Left ventricle myocardium inferior (tissue), 1 donor: ENCODE data around the gene C4orf46. TPM values are rescaled to one million over a fixed set of nuclear protein-coding genes. Genes with fewer than 3 reads are reported as not detected.
A peak's percentile ranks its signal among the peaks of the same experiment; 100 is the strongest.
"Not testable (repeated sequence)": the region's sequence is repeated elsewhere in the genome, so short reads cannot be mapped to it uniquely, and the experiment has no call there.

Experiments used
- DNase-seq: peaks from one replicate; pipeline ENCODE4 v3.0.0-alpha.2; 2020
- H3K27ac ChIP-seq: fragments of 200-600 bp; replicated peaks from 2 replicates; pipeline ENCODE4 v1.8.0; 2021
- H3K27me3 ChIP-seq: fragments of 200-600 bp; 2 replicates; pipeline ENCODE4 v1.8.0; 2021; ENCODE audit warnings: low read depth
- H3K36me3 ChIP-seq: fragments of 200-600 bp; 2 replicates; pipeline ENCODE4 v1.8.0; 2021
- H3K4me1 ChIP-seq: fragments of 200-600 bp; 2 replicates; pipeline ENCODE4 v1.8.0; 2021
- H3K4me3 ChIP-seq: fragments of 200-600 bp; 2 replicates; pipeline ENCODE4 v1.8.0; 2021; ENCODE audit warnings: mild to moderate bottlenecking, moderate library complexity
- H3K9me3 ChIP-seq: fragments of 200-600 bp; replicated peaks from 2 replicates; pipeline ENCODE4 v1.8.0; 2021
- intact Hi-C: fragments of 100-400 bp; cut with micrococcal nuclease; formaldehyde crosslinking; loops from one replicate; pipeline ENCODE4 v1.11.0; 2022
- long read RNA-seq: library from polyadenylated mRNA; unstranded; transcript quantifications from one replicate; pipeline ENCODE4 v2.0.0, GENCODE V29; 2021
- total RNA-seq: library from RNA; stranded (reverse); fragmentation: NEBNext Ultra II Directional; extraction: Animal tissue kit (Norgen Biotek cat#: 25700); gene quantifications from one replicate; pipeline ENCODE4 v1.2.1, GENCODE V29; 2021
- TF ChIP-seq, protein P1 (sequence below): fragments of 200-600 bp; IDR thresholded peaks from 2 replicates; pipeline ENCODE4 v1.8.0; 2021; ENCODE audit warnings: antibody characterized with exemption, mild to moderate bottlenecking, borderline replicate concordance
- donor health status: DM: no; HTN: yes; CAD: no; lungs with severe emphysema.

C4orf46 gene
- total RNA-seq: 3.4 TPM
- long read RNA-seq, transcript C4orf46-201 (2 exons, 3,521 nt): major isoform, 8 of 12 reads
- long read RNA-seq, partial matches to known transcripts: 0 of 12 reads
- long read RNA-seq, other reads (novel, unspliced or antisense): 0 of 12 reads

DNA sequence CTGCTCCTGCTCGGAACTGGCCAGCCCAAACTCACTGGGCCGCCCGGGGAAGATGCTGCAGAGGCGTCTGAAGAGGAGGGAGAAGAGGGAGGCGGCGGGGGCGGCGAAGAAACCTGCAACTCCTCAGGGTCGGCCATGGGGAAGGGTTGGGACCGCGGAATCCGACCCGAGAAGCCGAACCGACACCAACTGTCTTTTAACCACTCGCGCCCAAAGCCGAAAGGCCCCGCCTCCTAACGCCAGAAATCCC lies at the start of gene C4orf46:
TSS of gene C4orf46 (minus strand) at position 223 of the 250 bp plus-strand sequence. CDS start at position 137, 86 bp downstream.
- no peaks in the 10 kb centered on the region for H3K36me3 ChIP-seq
- H3K27me3 ChIP-seq: no peaks in the 10 kb centered on the region
- no peaks in the 10 kb centered on the region for H3K9me3 ChIP-seq
- no peak for DNase-seq
- peaks cover 64% of the 10 kb centered on the region for H3K4me1 ChIP-seq
- H3K4me3 ChIP-seq: peak within 1 kb of the TSS; percentile 91
- TF ChIP-seq, protein P1, sequence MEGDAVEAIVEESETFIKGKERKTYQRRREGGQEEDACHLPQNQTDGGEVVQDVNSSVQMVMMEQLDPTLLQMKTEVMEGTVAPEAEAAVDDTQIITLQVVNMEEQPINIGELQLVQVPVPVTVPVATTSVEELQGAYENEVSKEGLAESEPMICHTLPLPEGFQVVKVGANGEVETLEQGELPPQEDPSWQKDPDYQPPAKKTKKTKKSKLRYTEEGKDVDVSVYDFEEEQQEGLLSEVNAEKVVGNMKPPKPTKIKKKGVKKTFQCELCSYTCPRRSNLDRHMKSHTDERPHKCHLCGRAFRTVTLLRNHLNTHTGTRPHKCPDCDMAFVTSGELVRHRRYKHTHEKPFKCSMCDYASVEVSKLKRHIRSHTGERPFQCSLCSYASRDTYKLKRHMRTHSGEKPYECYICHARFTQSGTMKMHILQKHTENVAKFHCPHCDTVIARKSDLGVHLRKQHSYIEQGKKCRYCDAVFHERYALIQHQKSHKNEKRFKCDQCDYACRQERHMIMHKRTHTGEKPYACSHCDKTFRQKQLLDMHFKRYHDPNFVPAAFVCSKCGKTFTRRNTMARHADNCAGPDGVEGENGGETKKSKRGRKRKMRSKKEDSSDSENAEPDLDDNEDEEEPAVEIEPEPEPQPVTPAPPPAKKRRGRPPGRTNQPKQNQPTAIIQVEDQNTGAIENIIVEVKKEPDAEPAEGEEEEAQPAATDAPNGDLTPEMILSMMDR: no peak
- peak within 1 kb of the TSS; percentile 99 for H3K27ac ChIP-seq
- intact Hi-C loops: no loop called here

DNA sequence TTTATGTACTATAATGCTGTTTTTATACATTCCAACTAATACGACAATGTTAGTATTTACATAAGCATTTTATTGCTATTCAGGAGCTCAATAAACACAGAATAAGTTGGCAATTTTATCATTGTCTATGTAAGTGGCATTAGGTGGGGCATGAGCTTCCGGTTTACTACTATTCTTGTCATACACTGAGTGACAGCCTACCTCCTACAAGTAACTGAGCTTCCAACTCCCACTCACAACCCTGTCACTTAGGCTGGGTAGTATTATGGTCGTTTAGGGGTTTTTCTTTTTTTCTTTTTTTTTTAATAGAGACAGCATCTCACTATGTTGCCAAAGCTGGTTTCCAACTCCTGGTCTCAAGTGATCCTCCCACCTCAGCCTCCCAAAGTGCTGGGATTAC lies 44.1 kb upstream of the C4orf46 start:
- H3K36me3 ChIP-seq: peaks cover 96% of the 10 kb centered on the region
- intact Hi-C loops: no loop called here

DNA sequence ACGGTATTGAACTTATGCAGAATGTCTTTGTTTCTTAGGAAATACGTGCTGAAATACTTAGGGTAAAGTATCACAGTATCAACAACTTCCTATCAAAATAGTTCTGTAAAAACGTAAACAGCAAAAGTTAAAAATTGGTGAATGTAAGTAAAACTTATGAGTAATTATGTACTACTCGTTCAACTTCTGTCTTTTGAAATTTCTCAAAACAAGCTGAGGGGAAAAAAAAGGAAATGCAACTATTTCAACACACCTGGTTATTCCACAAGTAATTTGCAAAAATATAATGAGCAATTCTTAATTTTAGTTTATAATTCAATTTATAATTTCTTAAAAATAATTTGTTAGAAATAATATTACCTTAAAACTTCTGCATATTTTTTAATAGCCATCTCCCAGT lies 43.2 kb upstream of the C4orf46 start:
- DNase-seq: no peak
- Histone ChIP-seq H3K9me3 (no peaks in the 10 kb centered on the region), H3K27me3 (no peaks in the 10 kb centered on the region), H3K36me3 (peaks cover 99% of the 10 kb centered on the region), H3K4me1 (peaks cover 3% of the 10 kb centered on the region), H3K4me3 (no peak overlapping the region), H3K27ac (no peak overlapping the region)
- intact Hi-C loops: no loop called here
- TF ChIP-seq, protein P1: no peak

More for the DNA sequence above, 44.1 kb upstream of the C4orf46 start:
- DNase-seq: no peak
- H3K27me3 ChIP-seq: no peaks in the 10 kb centered on the region
- H3K9me3 ChIP-seq: no peaks in the 10 kb centered on the region
- TF ChIP-seq, protein P1: no peak
- H3K4me3 ChIP-seq: no peak overlapping the region
- H3K4me1 ChIP-seq: peaks cover 10% of the 10 kb centered on the region
- H3K27ac ChIP-seq: no peak overlapping the region

DNA sequence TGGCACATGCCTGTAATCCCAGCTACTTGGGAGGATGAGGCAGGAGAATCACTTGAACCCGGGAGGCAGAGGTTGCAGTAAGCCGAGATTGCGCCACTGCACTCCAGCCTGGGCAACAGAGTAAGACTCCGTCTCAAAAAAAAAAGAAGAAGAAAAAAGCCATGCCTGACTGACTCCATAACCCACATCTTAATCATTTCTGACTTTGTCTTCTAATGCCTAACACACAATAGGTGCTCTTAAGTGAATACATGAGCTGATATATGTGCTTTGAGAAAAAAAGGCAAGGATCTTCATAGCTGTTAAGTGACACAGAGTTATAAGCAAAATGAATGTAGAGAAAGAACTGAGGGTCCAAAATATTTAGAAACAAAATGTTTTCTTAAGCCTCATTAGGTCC lies 40.9 kb upstream of the C4orf46 start:
- H3K9me3 ChIP-seq, intact Hi-C loops, H3K4me1 ChIP-seq, DNase-seq, H3K4me3 ChIP-seq, H3K27me3 ChIP-seq, H3K27ac ChIP-seq: not testable (repeated sequence)
- H3K36me3 ChIP-seq: peaks cover 98% of the 10 kb centered on the region

DNA sequence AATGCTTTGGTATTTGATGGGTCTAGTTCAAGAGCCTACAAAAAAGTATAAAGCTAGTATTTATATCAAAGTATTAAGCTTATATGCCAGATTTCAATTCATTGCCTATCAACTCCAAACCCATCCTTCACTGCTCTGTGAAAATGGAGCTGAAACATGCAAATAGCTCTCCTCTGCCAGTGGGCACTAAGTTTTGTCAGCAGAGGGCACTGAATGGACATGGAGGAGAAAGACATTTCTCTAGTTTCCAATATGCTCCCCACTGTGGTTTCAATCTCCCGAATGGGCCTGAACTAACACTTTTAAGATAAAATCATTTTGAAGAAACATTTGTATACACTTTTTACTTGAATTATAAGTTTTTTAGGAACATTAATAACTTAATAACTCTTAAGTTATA lies 39.1 kb upstream of the C4orf46 start:
- TF ChIP-seq, protein P1: peak; percentile 29
- no peak overlapping the region for H3K4me3 ChIP-seq
- DNase-seq: no peak
- no peak overlapping the region for H3K27ac ChIP-seq
- H3K4me1 ChIP-seq: no peaks in the 10 kb centered on the region
- no peaks in the 10 kb centered on the region for H3K27me3 ChIP-seq
- peaks cover 98% of the 10 kb centered on the region for H3K36me3 ChIP-seq
- H3K9me3 ChIP-seq: no peaks in the 10 kb centered on the region
- intact Hi-C loops: no loop called here

DNA sequence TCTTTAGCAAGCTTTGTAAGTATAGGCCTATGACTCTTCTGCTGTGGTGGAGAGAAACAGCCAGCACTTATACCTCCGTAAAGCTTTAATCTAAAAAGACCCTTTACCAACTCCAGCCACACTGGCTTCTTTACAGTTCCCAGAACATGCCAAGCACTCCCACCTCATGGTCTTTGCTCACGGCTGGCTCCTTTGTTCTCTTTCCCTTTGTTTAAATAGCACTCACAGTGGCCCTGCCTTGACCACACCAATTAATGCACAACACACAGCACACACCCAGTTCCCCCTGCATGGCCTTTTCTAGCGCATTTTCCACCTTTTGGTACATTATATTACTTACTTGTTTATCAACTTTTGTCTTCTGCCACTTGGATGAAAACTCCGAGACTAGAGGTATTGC lies 32.6 kb upstream of the C4orf46 start:
- peaks cover 89% of the 10 kb centered on the region for H3K36me3 ChIP-seq
- TF ChIP-seq, protein P1: no peak
- intact Hi-C loops: no loop called here

More for the DNA sequence above, 32.6 kb upstream of the C4orf46 start:
- no peaks in the 10 kb centered on the region for H3K27me3 ChIP-seq
- no peak overlapping the region for H3K27ac ChIP-seq
- H3K4me3 ChIP-seq: no peak overlapping the region
- no peaks in the 10 kb centered on the region for H3K9me3 ChIP-seq
- DNase-seq: no peak
- no peaks in the 10 kb centered on the region for H3K4me1 ChIP-seq
